Tibial artery (tissue), 4 donors: ENCODE data around the gene PFKL.

ENCODE experiments used
- DNase-seq, 2 donors: peaks; one replicate each; pipeline ENCODE4 v3.0.0-alpha.2; 2019
- H3K27ac ChIP-seq, 2 donors: fragments of 200-600 bp; sonication (generic) in 1 of 2; 1 replicate in 1 of 2; 2 replicates in 1 of 2; pipeline ENCODE4 v1.5.1; 2018 to 2019; ENCODE audit warnings: mild to moderate bottlenecking in 1 of 2
- H3K27me3 ChIP-seq, 2 donors: fragments of 200-600 bp; sonication (generic) in 1 of 2; one replicate each; pipeline versions ENCODE4 v1.5.1 to v1.6.0; 2016 to 2019
- H3K36me3 ChIP-seq, 3 donors: fragments of 200-600 bp; sonication (generic) in 2 of 3; one replicate each; pipeline ENCODE4 v1.5.1; 2016 to 2019; ENCODE audit warnings: mild to moderate bottlenecking in 2 of 3
- H3K4me1 ChIP-seq, 4 donors: fragments of 200-600 bp; sonication (generic) in 2 of 4; 1 replicate in 3 of 4; 2 replicates in 1 of 4; pipeline ENCODE4 v1.5.1; 2016 to 2019
- H3K4me3 ChIP-seq, 2 donors: fragments of 200-600 bp; sonication (generic) in 1 of 2; 1 replicate in 1 of 2; 2 replicates in 1 of 2; pipeline ENCODE4 v1.5.1; 2018 to 2019; ENCODE audit warnings: mild to moderate bottlenecking in 2 of 2
- H3K9me3 ChIP-seq, 3 donors: fragments of 200-600 bp; sonication (generic) in 1 of 3; one replicate each; pipeline ENCODE4 v1.5.1; 2016 to 2019
- intact Hi-C: fragments of 100-400 bp; cut with DNase I; formaldehyde crosslinking; loops from one replicate; pipeline ENCODE4 v1.15.0; 2023; ENCODE audit warnings: low total_unique reads
- TF ChIP-seq, protein P1 (sequence below), 2 experiments: fragments of 200-600 bp in 1 of 2; fragments of 450-650 bp in 1 of 2; IDR thresholded peaks; one replicate each; pipeline ENCODE4 v1.5.1; 2017 to 2019; ENCODE audit warnings: antibody characterized with exemption in 2 of 2, mild to moderate bottlenecking in 1 of 2, moderate library complexity in 1 of 2

The PFKL gene

DNA sequence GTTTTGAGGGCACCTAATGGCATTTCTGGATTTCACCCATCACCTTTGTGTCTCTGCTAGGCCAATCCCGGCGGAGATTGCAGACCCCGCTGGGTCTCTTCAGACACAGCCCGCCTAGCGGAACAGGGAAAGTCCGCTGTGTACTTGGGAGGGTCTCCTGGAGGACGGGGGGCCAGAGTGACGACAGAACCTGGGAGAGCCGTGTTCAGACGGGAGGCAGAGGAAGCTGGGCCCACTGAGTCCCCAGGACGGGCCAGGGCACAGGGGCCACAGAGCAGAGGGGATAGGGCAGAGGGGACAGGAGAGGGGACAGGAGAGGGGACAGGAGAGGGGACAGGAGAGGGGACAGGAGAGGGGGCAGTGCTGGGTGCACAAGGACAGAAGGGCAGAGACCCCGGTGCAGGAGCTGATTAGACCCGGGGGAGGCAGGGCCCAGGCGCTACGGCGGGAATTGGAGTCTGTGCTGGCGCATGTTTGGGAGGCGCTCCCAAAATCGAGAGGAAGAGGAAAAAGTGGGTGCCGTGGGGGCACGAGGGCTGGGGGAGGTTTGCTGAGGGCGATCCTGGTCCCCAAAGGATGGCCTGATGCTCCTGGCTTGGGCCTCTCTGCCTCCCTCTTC is 66.2 kb downstream of the PFKL start:
- H3K36me3 ChIP-seq: no peaks in the 10 kb centered on the region
- H3K4me1 ChIP-seq: peaks cover 0 to 12% (median 0%) of the 10 kb centered on the region in 4 donors
- DNase-seq: no peak
- peaks cover 0 to 51% of the 10 kb centered on the region in 2 donors for H3K27me3 ChIP-seq
- no peak overlapping the region for H3K27ac ChIP-seq
- H3K9me3 ChIP-seq: peaks cover 0 to 22% (median 0%) of the 10 kb centered on the region in 3 donors
- intact Hi-C loops: no loop called here
- no peak overlapping the region for H3K4me3 ChIP-seq
- TF ChIP-seq, protein P1, sequence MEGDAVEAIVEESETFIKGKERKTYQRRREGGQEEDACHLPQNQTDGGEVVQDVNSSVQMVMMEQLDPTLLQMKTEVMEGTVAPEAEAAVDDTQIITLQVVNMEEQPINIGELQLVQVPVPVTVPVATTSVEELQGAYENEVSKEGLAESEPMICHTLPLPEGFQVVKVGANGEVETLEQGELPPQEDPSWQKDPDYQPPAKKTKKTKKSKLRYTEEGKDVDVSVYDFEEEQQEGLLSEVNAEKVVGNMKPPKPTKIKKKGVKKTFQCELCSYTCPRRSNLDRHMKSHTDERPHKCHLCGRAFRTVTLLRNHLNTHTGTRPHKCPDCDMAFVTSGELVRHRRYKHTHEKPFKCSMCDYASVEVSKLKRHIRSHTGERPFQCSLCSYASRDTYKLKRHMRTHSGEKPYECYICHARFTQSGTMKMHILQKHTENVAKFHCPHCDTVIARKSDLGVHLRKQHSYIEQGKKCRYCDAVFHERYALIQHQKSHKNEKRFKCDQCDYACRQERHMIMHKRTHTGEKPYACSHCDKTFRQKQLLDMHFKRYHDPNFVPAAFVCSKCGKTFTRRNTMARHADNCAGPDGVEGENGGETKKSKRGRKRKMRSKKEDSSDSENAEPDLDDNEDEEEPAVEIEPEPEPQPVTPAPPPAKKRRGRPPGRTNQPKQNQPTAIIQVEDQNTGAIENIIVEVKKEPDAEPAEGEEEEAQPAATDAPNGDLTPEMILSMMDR (IDR thresholded peaks at IDR 0.05): no peak

DNA sequence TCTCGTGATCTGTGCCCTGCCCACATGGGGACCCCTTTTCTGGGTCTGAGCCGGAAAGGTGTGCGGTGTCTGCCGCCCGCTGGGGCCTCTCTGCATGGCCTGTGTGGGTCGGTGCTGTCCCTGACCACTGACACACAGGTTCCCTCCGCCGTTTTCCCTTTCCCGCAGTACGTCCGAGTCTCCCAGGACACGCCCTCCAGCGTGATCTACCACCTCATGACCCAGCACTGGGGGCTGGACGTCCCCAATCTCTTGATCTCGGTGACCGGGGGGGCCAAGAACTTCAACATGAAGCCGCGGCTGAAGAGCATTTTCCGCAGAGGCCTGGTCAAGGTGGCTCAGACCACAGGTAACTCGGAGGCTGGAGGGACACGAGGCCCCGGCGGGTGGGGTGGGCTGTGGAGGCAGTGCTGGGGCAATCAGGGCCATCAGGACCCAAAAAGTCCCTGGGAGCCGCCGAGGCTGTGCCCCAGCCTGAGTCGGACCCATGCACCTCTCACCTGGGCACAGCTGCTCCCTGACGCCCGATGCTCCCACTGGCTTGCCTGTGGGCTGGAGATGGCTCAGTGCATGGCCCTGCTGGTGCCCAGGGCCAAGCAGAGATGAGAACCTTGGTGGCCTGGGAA is 66.8 kb downstream of the PFKL start:
- Histone ChIP-seq H3K36me3 (no peaks in the 10 kb centered on the region), H3K4me1 (peaks cover 0 to 12% (median 0%) of the 10 kb centered on the region in 4 donors), H3K27ac (no peak overlapping the region), H3K4me3 (no peak overlapping the region), H3K9me3 (peaks cover 0 to 22% (median 0%) of the 10 kb centered on the region in 3 donors), H3K27me3 (peaks cover 0 to 54% of the 10 kb centered on the region in 2 donors)
- no peak for DNase-seq
- TF ChIP-seq, protein P1 (IDR thresholded peaks at IDR 0.05): no peak
- intact Hi-C loops: no loop called here

DNA sequence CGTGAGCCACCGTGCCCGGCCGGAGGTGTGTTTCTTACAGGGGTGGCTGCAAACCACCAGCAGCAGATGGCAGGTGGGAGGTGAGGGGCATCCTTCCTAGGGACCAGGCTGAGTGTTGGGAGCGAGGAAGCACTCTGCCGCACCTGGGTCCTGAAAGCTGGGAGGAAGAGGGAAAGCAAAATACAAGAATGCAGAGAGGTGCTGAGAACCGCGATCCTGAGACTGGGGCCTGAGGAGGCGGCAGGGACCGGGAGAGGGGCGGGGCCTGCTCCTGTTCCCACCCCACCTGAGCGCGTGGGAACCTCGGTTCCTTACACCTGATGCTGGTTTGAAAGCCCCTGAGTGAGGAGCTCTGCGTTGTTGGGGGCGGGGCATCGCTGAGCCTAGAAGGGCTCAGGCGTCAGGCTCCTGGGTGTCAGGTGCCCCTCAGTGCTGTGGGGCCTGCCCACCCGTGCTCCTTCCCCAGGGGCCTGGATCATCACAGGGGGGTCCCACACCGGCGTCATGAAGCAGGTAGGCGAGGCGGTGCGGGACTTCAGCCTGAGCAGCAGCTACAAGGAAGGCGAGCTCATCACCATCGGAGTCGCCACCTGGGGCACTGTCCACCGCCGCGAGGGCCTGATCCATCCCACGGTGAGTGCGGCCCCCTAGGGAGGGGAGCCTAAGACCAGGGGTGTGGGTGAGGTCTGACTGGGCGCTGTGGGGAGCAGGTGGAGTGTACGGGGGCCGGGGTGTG is 69.0 kb downstream of the PFKL start:
- DNase-seq: no peak
- intact Hi-C loops: no loop called here
- Histone ChIP-seq H3K36me3 (no peaks in the 10 kb centered on the region), H3K27me3 (peaks cover 0 to 63% of the 10 kb centered on the region in 2 donors), H3K4me3 (no peak overlapping the region), H3K9me3 (peaks cover 0 to 7% (median 0%) of the 10 kb centered on the region in 3 donors), H3K27ac (no peak overlapping the region), H3K4me1 (peaks cover 0 to 12% (median 0%) of the 10 kb centered on the region in 4 donors)
- TF ChIP-seq, protein P1 (IDR thresholded peaks at IDR 0.05): no peak

DNA sequence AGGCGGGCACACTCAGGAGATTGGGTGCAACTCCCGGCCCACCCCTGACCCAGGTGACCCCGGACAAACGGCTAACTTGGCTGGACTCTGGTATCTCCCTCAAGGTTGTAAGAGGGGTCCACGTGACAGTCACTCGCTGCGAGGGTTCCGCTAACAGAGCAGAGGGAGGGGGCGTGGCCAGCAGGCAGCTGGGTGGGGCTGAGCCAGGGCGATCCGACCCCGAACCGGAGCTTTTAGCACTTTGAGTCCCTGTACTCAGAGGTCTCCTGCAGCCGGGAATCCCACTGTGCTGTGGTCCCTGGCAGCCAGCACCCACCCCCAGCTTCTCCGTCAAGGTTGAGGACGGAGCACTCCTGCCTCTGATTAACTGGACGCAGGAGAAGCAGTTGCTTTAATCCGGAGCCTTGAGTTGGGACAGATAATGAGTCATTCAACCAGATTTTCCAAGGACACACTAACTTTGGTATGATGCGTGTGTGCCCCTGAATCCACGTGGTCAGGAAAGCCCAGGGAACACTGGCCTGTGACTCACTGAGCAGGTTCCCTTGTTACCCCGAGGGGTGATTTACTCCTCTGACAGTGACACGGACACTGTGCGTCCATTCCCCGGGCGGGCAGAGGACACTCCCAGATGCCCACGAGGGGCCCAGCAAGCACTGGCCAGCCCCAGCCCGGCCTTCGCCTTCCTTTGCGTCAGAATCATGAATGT is 70.3 kb downstream of the PFKL start:
- H3K4me1 ChIP-seq: peaks cover 0 to 12% (median 0%) of the 10 kb centered on the region in 4 donors
- no peak overlapping the region for H3K27ac ChIP-seq
- TF ChIP-seq, protein P1 (IDR thresholded peaks at IDR 0.05): no peak
- H3K36me3 ChIP-seq: no peaks in the 10 kb centered on the region
- intact Hi-C loops: no loop called here
- no peaks in the 10 kb centered on the region for H3K9me3 ChIP-seq
- peaks cover 0 to 61% of the 10 kb centered on the region in 2 donors for H3K27me3 ChIP-seq
- DNase-seq: no peak
- H3K4me3 ChIP-seq: no peak overlapping the region

DNA sequence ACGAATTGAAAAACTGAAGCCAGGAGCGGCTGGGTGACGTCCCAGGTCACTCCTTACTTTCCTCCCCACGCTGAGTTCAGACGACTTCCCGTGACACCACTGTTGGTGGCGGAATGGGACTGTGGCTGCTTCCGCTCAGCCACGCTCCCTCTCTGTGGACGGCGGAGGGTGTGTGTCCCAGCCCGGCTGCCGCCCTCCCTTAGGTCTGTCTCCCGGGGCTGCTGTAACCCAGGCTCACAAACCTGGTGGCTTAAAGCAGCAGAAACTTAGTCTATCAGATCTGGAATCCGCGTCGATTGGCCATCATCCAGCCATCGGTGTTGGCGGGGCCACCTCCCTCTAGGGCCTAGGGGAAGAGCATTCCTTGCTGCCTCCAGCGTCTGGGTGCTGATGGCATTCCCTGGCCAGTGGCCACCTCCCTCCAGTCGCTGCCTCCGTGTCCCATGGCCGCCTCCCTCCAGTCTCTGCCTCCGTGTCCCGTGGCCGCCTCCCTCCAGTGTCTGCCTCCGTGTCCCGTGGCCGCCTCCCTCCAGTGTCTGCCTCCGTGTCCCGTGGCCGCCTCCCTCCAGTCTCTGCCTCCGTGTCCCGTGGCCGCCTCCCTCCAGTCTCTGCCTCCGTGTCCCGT is 71.0 kb downstream of the PFKL start:
- intact Hi-C loops: no loop called here
- H3K27ac ChIP-seq: no peak overlapping the region
- DNase-seq: peak in 1 of 2 donors; percentile 57
- peaks cover 0 to 12% (median 0%) of the 10 kb centered on the region in 4 donors for H3K4me1 ChIP-seq
- H3K9me3 ChIP-seq: no peaks in the 10 kb centered on the region
- H3K36me3 ChIP-seq: no peaks in the 10 kb centered on the region
- H3K27me3 ChIP-seq: peaks cover 0 to 64% of the 10 kb centered on the region in 2 donors
- H3K4me3 ChIP-seq: no peak overlapping the region
- TF ChIP-seq, protein P1 (IDR thresholded peaks at IDR 0.05): no peak
